Mammary epithelial cell (primary cell): Measurements from ENCODE around the gene WDR5B.

Source experiments
- EZH2 ChIP-seq: IDR thresholded peaks from 2 replicates; pipeline ENCODE4 v1.6.1; 2012; ENCODE audit warnings: low read length, inconsistent platforms, borderline replicate concordance
- TF ChIP-seq, protein P1 (sequence below), 2 donors: IDR thresholded peaks in 1 of 2; conservative IDR thresholded peaks in 1 of 2; 2 replicates each; pipeline ENCODE4 v1.5.1; 2011 to 2012; ENCODE audit warnings: inconsistent platforms in 2 of 2, low read length in 2 of 2, mild to moderate bottlenecking in 2 of 2, control low read depth in 1 of 2, low read depth in 1 of 2; ENCODE audit not compliant: insufficient read depth in 1 of 2; ENCODE audit errors: extremely low read depth in 1 of 2

DNA sequence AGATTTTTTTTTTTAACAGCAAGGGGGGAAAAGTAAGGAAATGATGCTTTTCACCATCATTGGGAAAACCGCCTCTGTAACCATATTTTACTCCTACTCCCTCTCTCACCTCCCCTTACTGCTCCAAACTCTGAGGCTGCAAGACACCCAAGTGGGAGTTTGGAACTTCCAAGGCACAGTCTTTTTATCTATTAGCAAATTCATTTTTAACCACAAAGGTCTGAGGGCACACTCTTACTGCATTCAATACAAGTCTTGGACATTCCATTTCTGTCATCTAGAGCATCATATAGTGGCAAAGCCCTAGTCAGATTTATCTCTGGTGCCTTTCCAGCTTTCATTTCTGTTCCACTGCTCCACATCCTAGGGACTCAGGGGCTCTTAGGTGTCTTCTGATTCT lies 18.7 kb downstream of the WDR5B start:
- TF ChIP-seq, protein P1, sequence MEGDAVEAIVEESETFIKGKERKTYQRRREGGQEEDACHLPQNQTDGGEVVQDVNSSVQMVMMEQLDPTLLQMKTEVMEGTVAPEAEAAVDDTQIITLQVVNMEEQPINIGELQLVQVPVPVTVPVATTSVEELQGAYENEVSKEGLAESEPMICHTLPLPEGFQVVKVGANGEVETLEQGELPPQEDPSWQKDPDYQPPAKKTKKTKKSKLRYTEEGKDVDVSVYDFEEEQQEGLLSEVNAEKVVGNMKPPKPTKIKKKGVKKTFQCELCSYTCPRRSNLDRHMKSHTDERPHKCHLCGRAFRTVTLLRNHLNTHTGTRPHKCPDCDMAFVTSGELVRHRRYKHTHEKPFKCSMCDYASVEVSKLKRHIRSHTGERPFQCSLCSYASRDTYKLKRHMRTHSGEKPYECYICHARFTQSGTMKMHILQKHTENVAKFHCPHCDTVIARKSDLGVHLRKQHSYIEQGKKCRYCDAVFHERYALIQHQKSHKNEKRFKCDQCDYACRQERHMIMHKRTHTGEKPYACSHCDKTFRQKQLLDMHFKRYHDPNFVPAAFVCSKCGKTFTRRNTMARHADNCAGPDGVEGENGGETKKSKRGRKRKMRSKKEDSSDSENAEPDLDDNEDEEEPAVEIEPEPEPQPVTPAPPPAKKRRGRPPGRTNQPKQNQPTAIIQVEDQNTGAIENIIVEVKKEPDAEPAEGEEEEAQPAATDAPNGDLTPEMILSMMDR (conservative IDR thresholded peaks at IDR 0.05 in 1 of 2, IDR thresholded peaks at IDR 0.05 in 1 of 2; ENCODE audit: extremely low read depth in 1 of 2, insufficient read depth in 1 of 2, low read depth in 1 of 2, low read length in 2 of 2), result no peak
- no peak for TF ChIP-seq EZH2
